WTC11 (cell line): Measurements from ENCODE around the gene ASGR1.

Experiments used
- MAX ChIP-seq: sonication (generic); formaldehyde crosslinking; IDR thresholded peaks from 2 replicates; pipeline ENCODE4 v1.8.0; 2022; ENCODE audit warnings: mild to moderate bottlenecking, missing genetic modification reagents
- ZNF121 ChIP-seq: sonication (generic); formaldehyde crosslinking; IDR thresholded peaks from 2 replicates; pipeline ENCODE4 v1.8.0; 2023; ENCODE audit warnings: missing genetic modification reagents

- no peak for TF ChIP-seq ZNF121 (CRISPR knock-in tag)
- TF ChIP-seq MAX: no peak
Observed at GRCh38 chr17:7191571-7192270, 12.6 kb upstream of the ASGR1 start.
